Endothelial cell (in vitro differentiated cells): ENCODE measurements around the gene EFTUD2. TPM values are rescaled to one million over a fixed set of nuclear protein-coding genes. Genes with fewer than 3 reads are reported as not detected.

Experiments used
- DNase-seq: peaks from one replicate; pipeline ENCODE4 v3.0.0; 2021; ENCODE audit warnings: low spot score
- H3K27ac Mint-ChIP-seq: one replicate; pipeline ENCODE4 v1.8.0; 2021; ENCODE audit warnings: mixed read lengths, inconsistent platforms; ENCODE audit not compliant: unreplicated experiment
- H3K27me3 Mint-ChIP-seq: one replicate; pipeline ENCODE4 v1.8.0; 2021; ENCODE audit warnings: mild to moderate bottlenecking, moderate library complexity, mixed read lengths, inconsistent platforms; ENCODE audit not compliant: unreplicated experiment
- H3K36me3 Mint-ChIP-seq: one replicate; pipeline ENCODE4 v1.8.0; 2021; ENCODE audit warnings: mild to moderate bottlenecking, low read depth, mixed read lengths, inconsistent platforms; ENCODE audit not compliant: unreplicated experiment
- H3K4me1 Mint-ChIP-seq: one replicate; pipeline ENCODE4 v1.8.0; 2021; ENCODE audit warnings: mild to moderate bottlenecking, mixed read lengths, inconsistent platforms; ENCODE audit not compliant: unreplicated experiment
- H3K4me3 Mint-ChIP-seq: one replicate; pipeline ENCODE4 v1.8.0; 2021; ENCODE audit warnings: mild to moderate bottlenecking, mixed read lengths, inconsistent platforms; ENCODE audit not compliant: unreplicated experiment
- H3K9me3 Mint-ChIP-seq: one replicate; pipeline ENCODE4 v1.8.0; 2021; ENCODE audit warnings: mixed read lengths, inconsistent platforms; ENCODE audit not compliant: unreplicated experiment
- total RNA-seq: library from RNA; stranded (reverse); fragmentation: NEBNext Ultra II Directional; extraction: Animal tissue kit (Norgen Biotek cat#: 25700); gene quantifications from one replicate; pipeline ENCODE4 v1.2.1, GENCODE V29; 2021; ENCODE audit not compliant: unreplicated experiment
- TF ChIP-seq, protein P1 (sequence below): fragments of 200-600 bp; sonication (generic); IDR thresholded peaks from one replicate; pipeline ENCODE4 v1.5.0; 2021; ENCODE audit warnings: antibody characterized with exemption; ENCODE audit not compliant: unreplicated experiment

EFTUD2 gene
- total RNA-seq, 1 donor from 2014 or later = 154 TPM

DNA sequence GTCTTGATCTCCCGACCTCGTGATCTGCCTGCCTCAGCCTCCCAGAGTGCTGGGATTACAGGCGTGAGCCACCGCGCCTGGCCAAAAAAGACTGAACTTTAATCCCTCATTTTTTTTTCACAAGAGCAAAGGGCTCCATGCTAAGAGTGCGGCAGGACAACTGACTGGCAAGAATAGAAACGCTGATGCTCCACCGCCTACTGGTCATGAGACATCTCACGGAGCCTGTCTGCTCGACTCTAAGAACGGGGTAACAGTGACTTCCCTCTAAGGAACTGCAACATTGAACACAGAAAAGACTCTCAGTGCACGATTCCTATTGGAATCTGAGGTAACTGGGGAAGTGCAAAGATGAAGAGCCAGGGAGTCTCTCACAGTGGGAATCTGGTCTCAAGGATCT lies 27.7 kb downstream of the EFTUD2 start:
- Mint-ChIP-seq H3K27me3 (no peaks in the 10 kb centered on the region), H3K27ac (no peak overlapping the region), H3K4me1 (no peaks in the 10 kb centered on the region), H3K9me3 (no peaks in the 10 kb centered on the region), H3K36me3 (peaks cover 43% of the 10 kb centered on the region), H3K4me3 (no peak overlapping the region)
- DNase-seq = no peak
- TF ChIP-seq, protein P1, sequence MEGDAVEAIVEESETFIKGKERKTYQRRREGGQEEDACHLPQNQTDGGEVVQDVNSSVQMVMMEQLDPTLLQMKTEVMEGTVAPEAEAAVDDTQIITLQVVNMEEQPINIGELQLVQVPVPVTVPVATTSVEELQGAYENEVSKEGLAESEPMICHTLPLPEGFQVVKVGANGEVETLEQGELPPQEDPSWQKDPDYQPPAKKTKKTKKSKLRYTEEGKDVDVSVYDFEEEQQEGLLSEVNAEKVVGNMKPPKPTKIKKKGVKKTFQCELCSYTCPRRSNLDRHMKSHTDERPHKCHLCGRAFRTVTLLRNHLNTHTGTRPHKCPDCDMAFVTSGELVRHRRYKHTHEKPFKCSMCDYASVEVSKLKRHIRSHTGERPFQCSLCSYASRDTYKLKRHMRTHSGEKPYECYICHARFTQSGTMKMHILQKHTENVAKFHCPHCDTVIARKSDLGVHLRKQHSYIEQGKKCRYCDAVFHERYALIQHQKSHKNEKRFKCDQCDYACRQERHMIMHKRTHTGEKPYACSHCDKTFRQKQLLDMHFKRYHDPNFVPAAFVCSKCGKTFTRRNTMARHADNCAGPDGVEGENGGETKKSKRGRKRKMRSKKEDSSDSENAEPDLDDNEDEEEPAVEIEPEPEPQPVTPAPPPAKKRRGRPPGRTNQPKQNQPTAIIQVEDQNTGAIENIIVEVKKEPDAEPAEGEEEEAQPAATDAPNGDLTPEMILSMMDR = no peak

DNA sequence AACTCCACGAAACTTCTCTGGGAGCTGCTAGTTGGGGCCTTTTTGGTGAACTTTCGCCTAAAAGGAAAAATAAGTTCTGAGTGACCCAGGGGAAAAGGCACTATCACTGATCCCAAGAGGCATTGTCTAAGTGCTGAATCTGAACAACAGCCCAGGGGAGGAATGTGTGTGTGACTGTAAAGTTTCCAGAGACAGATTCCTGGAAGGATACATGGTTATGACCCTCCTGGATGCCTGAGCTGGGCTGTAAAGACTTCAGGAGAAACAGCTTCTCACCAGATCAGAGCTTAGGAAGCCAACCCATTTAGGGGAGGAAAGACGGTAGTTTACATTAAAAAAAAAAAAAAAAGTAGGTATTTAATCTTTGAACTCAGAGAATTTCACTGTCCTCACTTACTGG lies 31.4 kb downstream of the EFTUD2 start:
- Mint-ChIP-seq H3K36me3 (peaks cover 50% of the 10 kb centered on the region), H3K4me3 (no peak overlapping the region), H3K27me3 (no peaks in the 10 kb centered on the region), H3K9me3 (no peaks in the 10 kb centered on the region), H3K27ac (no peak overlapping the region), H3K4me1 (no peaks in the 10 kb centered on the region)
- TF ChIP-seq, protein P1 = no peak
- DNase-seq = no peak

DNA sequence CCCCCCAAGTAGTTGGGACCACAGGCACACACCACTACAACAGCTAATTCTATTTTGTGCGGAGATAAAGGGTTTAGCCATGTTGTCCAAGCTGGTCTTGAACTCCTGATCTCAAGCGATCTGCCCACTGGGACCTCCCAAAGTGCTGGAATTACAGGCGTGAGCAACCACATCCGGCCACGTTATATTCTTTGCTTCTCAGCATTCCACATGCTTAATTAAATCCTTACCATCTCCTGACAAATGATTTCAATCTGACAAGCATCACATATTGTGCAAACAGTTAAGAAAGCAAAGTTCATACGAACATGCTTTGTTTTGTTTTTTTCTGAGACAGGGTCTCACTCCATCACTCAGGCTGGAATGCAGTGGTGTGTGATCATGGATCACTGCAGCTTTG lies 33.3 kb downstream of the EFTUD2 start:
- no peak overlapping the region for H3K27ac Mint-ChIP-seq
- peaks cover 4% of the 10 kb centered on the region for H3K27me3 Mint-ChIP-seq
- no peak for DNase-seq
- no peaks in the 10 kb centered on the region for H3K9me3 Mint-ChIP-seq
- TF ChIP-seq, protein P1 = no peak
- H3K4me1 Mint-ChIP-seq = no peaks in the 10 kb centered on the region
- peaks cover 46% of the 10 kb centered on the region for H3K36me3 Mint-ChIP-seq
- H3K4me3 Mint-ChIP-seq = no peak overlapping the region

DNA sequence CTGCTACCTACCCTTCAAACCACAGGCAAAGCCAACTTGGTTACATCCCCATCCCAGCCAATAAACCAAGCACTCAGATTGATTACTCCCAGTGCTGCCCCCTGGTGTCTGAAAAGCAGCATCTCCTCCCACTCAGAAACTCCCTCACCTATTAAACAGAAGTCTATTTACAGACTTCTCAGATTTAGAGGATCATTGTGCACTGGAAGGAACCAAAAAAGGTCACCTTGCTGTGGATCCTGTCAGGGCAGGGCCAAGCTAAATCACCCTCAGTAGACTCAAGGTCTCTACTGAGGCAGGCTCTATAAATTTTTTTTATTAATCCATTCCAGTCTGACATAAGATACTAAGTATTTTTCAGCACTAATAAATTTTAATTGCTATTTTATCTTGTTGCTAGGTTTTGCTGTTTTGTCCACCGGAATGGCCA lies 34.0 kb downstream of the EFTUD2 start:
- H3K36me3 Mint-ChIP-seq = peaks cover 47% of the 10 kb centered on the region
- peak; percentile 69 for DNase-seq

DNA sequence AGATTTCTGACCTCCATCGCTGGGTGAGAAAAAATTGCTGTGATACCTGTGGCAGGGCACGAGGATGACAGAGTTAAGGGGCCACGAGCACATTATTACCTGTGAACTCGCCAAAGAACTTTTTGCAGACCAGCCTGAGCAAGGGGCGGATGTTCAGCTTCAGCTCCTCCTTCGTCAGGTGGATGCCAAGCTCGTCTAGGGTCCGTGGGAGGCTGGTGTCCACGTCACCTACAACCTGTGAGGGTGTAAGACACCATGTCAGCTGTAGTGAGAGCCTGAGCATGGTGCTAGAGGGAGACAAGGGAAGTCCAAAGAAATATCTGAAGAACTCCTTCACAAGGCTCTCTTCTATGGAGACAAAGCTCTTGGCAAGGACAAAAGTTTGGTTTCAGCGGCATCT lies 34.4 kb downstream of the EFTUD2 start:
- Mint-ChIP-seq H3K27ac (no peak overlapping the region), H3K4me1 (no peaks in the 10 kb centered on the region), H3K27me3 (peaks cover 4% of the 10 kb centered on the region), H3K36me3 (peaks cover 45% of the 10 kb centered on the region), H3K9me3 (no peaks in the 10 kb centered on the region), H3K4me3 (no peak overlapping the region)
- no peak for DNase-seq
- TF ChIP-seq, protein P1 = no peak

More for the DNA sequence above, 34.0 kb downstream of the EFTUD2 start:
- Mint-ChIP-seq H3K4me3 (no peak overlapping the region), H3K27ac (no peak overlapping the region), H3K4me1 (no peaks in the 10 kb centered on the region), H3K27me3 (peaks cover 4% of the 10 kb centered on the region), H3K9me3 (no peaks in the 10 kb centered on the region)
- TF ChIP-seq, protein P1 = peak; percentile 93
